ENCODE results near the gene CCR7.
"Not testable (repeated sequence)": the region's sequence is repeated elsewhere in the genome, so short reads cannot be mapped to it uniquely, and the experiment has no call there.

- TF ChIP-seq, protein P1, sequence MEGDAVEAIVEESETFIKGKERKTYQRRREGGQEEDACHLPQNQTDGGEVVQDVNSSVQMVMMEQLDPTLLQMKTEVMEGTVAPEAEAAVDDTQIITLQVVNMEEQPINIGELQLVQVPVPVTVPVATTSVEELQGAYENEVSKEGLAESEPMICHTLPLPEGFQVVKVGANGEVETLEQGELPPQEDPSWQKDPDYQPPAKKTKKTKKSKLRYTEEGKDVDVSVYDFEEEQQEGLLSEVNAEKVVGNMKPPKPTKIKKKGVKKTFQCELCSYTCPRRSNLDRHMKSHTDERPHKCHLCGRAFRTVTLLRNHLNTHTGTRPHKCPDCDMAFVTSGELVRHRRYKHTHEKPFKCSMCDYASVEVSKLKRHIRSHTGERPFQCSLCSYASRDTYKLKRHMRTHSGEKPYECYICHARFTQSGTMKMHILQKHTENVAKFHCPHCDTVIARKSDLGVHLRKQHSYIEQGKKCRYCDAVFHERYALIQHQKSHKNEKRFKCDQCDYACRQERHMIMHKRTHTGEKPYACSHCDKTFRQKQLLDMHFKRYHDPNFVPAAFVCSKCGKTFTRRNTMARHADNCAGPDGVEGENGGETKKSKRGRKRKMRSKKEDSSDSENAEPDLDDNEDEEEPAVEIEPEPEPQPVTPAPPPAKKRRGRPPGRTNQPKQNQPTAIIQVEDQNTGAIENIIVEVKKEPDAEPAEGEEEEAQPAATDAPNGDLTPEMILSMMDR (IDR thresholded peaks at IDR 0.05), result not testable (repeated sequence)
- not testable (repeated sequence) for TF ChIP-seq NRF1 (IDR thresholded peaks at IDR 0.05; ENCODE audit: low read depth, low read length); USF1 (IDR thresholded peaks at IDR 0.05; ENCODE audit: borderline replicate concordance, low read depth); EP300 (IDR thresholded peaks at IDR 0.05; ENCODE audit: borderline replicate concordance in 1 of 2, low read depth in 1 of 2, low read length in 1 of 2); SMC3 (IDR thresholded peaks at IDR 0.05; ENCODE audit: low read depth, low read length); EZH2phosphoT487 (IDR thresholded peaks at IDR 0.05; ENCODE audit: borderline replicate concordance, low read depth); RAD21 (IDR thresholded peaks at IDR 0.05; ENCODE audit: low read length); PBX3 (IDR thresholded peaks at IDR 0.05); GABPA (IDR thresholded peaks at IDR 0.05; ENCODE audit: low read depth)
Observed at GRCh38 chr17:40586264-40586663, 21.0 kb upstream of the CCR7 start.

Measured in SK-N-SH (cell line).